Measurements from ENCODE around the gene THAP12. TPM values are rescaled to one million over a fixed set of nuclear protein-coding genes. Genes with fewer than 3 reads are reported as not detected.

The THAP12 gene
- total RNA-seq: 44.5 and 47.7 TPM in 2 replicates

GRCh38 chr11:76380977-76381719, at the start of gene THAP12, which contains the start of gene GVQW3:
Gene THAP12, minus strand, starts transcription at chr11:76381132. Its CDS starts 296 bp downstream, at chr11:76380836.
Gene GVQW3, plus strand, starts transcription at chr11:76381323. Its CDS starts 506 bp downstream, at chr11:76381829.
- peaks cover 56% of the 10 kb centered on the region for H3K79me2 ChIP-seq (ENCODE audit: insufficient read depth, low read length)
- H3K4me2 ChIP-seq (ENCODE audit: insufficient read depth, low read length): peak within 1 kb of the TSS; percentile 95
- peak within 1 kb of the TSS; percentile 91 for H3K4me3 ChIP-seq (ENCODE audit: insufficient read depth, low read length)
- H3K9me3 ChIP-seq (ENCODE audit: low read depth, low read length): no peaks in the 10 kb centered on the region
- no peak for TF ChIP-seq CTCF (IDR thresholded peaks at IDR 0.05; ENCODE audit: extremely low read depth, low read depth, low read length)
- H3K27ac ChIP-seq (ENCODE audit: low read depth, low read length): peak within 1 kb of the TSS; percentile 59
- H3K4me1 ChIP-seq (ENCODE audit: insufficient read depth, low read length): peaks cover 20% of the 10 kb centered on the region
- peak; percentile 100 for DNase-seq (ENCODE audit: insufficient read length, low spot score, missing footprints)
- no peaks in the 10 kb centered on the region for H3K36me3 ChIP-seq (ENCODE audit: insufficient read depth, low read length)
- H2AFZ ChIP-seq (ENCODE audit: low read length): peak within 1 kb of the TSS; percentile 99
- H4K20me1 ChIP-seq (ENCODE audit: insufficient read depth, low read length): peaks cover 18% of the 10 kb centered on the region
- no peaks in the 10 kb centered on the region for H3K27me3 ChIP-seq (ENCODE audit: insufficient read depth, low read length)

- Histone ChIP-seq H3K36me3 (ENCODE audit: insufficient read depth, low read length) (no peaks in the 10 kb centered on the region), H3K79me2 (ENCODE audit: insufficient read depth, low read length) (no peaks in the 10 kb centered on the region), H3K4me2 (ENCODE audit: insufficient read depth, low read length) (no peak overlapping the region), H3K9me3 (ENCODE audit: low read depth, low read length) (no peaks in the 10 kb centered on the region), H3K4me1 (ENCODE audit: insufficient read depth, low read length) (no peaks in the 10 kb centered on the region), H2AFZ (ENCODE audit: low read length) (no peak overlapping the region), H4K20me1 (ENCODE audit: insufficient read depth, low read length) (no peaks in the 10 kb centered on the region), H3K27me3 (ENCODE audit: insufficient read depth, low read length) (no peaks in the 10 kb centered on the region), H3K27ac (ENCODE audit: low read depth, low read length) (no peak overlapping the region), H3K4me3 (ENCODE audit: insufficient read depth, low read length) (no peak overlapping the region)
- no peak for TF ChIP-seq CTCF (IDR thresholded peaks at IDR 0.05; ENCODE audit: extremely low read depth, low read depth, low read length)
- no peak for DNase-seq (ENCODE audit: insufficient read length, low spot score, missing footprints)
Observed at GRCh38 chr11:76426660-76427059, 45.7 kb upstream of the THAP12 start.

- Histone ChIP-seq H3K9me3 (ENCODE audit: low read depth, low read length) (no peaks in the 10 kb centered on the region), H2AFZ (ENCODE audit: low read length) (no peak overlapping the region), H4K20me1 (ENCODE audit: insufficient read depth, low read length) (no peaks in the 10 kb centered on the region), H3K27ac (ENCODE audit: low read depth, low read length) (no peak overlapping the region), H3K79me2 (ENCODE audit: insufficient read depth, low read length) (no peaks in the 10 kb centered on the region), H3K4me3 (ENCODE audit: insufficient read depth, low read length) (no peak overlapping the region), H3K27me3 (ENCODE audit: insufficient read depth, low read length) (no peaks in the 10 kb centered on the region), H3K4me2 (ENCODE audit: insufficient read depth, low read length) (no peak overlapping the region), H3K36me3 (ENCODE audit: insufficient read depth, low read length) (no peaks in the 10 kb centered on the region), H3K4me1 (ENCODE audit: insufficient read depth, low read length) (no peaks in the 10 kb centered on the region)
- TF ChIP-seq CTCF (IDR thresholded peaks at IDR 0.05; ENCODE audit: extremely low read depth, low read depth, low read length): no peak
- DNase-seq (ENCODE audit: insufficient read length, low spot score, missing footprints): no peak
Observed at GRCh38 chr11:76424891-76425290, 44.0 kb upstream of the THAP12 start.

GRCh38 chr11:76424379-76424778, 43.4 kb upstream of the THAP12 start:
- Histone ChIP-seq H3K36me3 (ENCODE audit: insufficient read depth, low read length) (no peaks in the 10 kb centered on the region), H4K20me1 (ENCODE audit: insufficient read depth, low read length) (no peaks in the 10 kb centered on the region), H3K4me2 (ENCODE audit: insufficient read depth, low read length) (no peak overlapping the region), H3K9me3 (ENCODE audit: low read depth, low read length) (no peaks in the 10 kb centered on the region), H2AFZ (ENCODE audit: low read length) (no peak overlapping the region), H3K4me1 (ENCODE audit: insufficient read depth, low read length) (no peaks in the 10 kb centered on the region), H3K27ac (ENCODE audit: low read depth, low read length) (no peak overlapping the region), H3K79me2 (ENCODE audit: insufficient read depth, low read length) (no peaks in the 10 kb centered on the region), H3K4me3 (ENCODE audit: insufficient read depth, low read length) (no peak overlapping the region), H3K27me3 (ENCODE audit: insufficient read depth, low read length) (no peaks in the 10 kb centered on the region)
- no peak for DNase-seq (ENCODE audit: insufficient read length, low spot score, missing footprints)
- TF ChIP-seq CTCF (IDR thresholded peaks at IDR 0.05; ENCODE audit: extremely low read depth, low read depth, low read length): no peak

Measured in osteoblast (primary cell).